HG02884 (cell line): Measurements from ENCODE around the gene NIT2.

Experiments
- ATAC-seq: cut with Tn5 transposase; IDR thresholded peaks from one replicate; pipeline ENCODE4 v1.9.1; 2021; ENCODE audit warnings: mild to moderate bottlenecking, moderate library complexity; ENCODE audit not compliant: unreplicated experiment

Gene NIT2

GRCh38 chr3:100395679-100396431, 61.3 kb downstream of the NIT2 start:
- no peak for ATAC-seq

GRCh38 chr3:100396967-100397366, 62.4 kb downstream of the NIT2 start:
- ATAC-seq: no peak

DNA sequence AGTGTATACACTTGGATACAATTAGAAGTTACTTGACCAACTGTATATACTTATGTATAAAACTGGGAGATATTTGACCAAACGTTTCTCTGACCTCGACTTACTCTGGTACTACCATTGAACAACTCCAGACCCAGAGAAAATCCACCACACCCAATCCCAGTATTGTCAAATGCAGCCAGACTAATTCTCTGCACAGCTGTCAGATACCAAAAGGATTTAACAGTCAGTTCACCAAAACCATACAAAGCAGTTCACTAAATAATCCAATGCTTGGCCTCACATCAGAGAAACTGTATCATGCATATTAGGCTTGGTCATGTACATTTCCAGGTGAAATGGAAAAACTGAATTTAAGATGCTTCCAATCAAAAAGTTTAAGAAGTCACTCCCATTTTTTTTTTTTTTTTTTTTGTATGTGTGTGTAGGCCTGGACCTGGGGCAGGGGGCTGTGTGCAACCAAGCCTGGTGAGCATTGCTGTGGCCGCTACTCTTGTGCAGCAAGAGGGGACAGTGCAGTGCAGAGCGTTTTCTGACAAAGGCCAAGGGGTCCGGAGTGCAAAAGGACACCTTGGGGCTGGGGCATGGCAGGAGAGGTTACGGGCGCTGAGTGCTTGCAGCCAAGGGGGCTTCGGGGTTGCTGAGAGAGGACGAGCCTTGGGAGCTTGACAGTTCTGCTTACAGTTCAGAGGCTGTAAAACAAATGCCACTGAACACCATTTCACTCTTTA, 64.9 kb downstream of the NIT2 start:
- ATAC-seq: no peak

GRCh38 chr3:100400419-100400779, 65.8 kb downstream of the NIT2 start:
- peak; percentile 3 for ATAC-seq

GRCh38 chr3:100400780-100401673, 66.5 kb downstream of the NIT2 start, which contains the start of the genes LNP1 and TOMM70:
TSS of gene LNP1 (plus strand) at chr3:100401539. CDS start at chr3:100429730, 28,191 bp downstream.
TSS of gene TOMM70 (minus strand) at chr3:100401089. CDS start at chr3:100400949, 140 bp downstream.
- peak; percentile 90 for ATAC-seq

- ATAC-seq: peak; percentile 14
These were observed 67.1 kb downstream of the NIT2 start for GRCh38 chr3:100401674-100402041.

DNA sequence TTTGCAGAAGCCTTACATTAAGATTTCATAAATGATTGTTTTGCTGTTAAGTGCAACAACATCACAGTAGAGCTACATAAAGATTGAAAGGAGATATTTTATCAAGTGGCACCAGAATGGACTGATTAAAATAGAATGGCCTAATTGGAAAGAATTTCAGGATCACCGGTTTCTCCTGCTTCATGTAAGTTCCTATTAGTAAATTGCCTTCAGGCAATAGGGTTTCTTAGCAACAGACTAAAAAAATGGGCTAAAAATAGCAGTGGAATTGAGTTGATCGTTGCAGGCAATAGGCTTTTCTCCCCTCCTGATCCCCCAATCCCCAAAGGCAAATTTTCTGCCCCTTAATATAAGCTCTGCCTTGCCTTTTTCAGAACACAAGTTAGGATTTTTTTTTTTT, 67.7 kb downstream of the NIT2 start:
- no peak for ATAC-seq

DNA sequence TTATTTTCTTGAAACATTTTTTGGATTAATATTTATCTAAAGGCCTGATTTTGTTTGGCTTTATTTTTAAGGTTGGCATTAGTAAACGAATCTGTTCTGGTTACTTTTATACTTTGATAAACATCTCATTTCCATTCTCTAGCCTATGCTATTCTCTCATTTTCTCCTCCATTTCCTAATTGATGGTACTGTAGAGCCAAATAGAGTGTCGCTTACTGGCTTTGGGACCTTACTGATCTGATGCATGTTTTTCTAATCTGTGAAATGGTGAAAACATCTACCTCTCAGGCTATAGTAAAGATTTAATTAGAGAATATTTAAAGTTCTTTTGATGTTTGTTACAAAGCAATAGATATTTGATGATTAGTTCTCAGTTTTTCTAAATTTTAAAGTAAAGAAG, 68.3 kb downstream of the NIT2 start:
- ATAC-seq: no peak

DNA sequence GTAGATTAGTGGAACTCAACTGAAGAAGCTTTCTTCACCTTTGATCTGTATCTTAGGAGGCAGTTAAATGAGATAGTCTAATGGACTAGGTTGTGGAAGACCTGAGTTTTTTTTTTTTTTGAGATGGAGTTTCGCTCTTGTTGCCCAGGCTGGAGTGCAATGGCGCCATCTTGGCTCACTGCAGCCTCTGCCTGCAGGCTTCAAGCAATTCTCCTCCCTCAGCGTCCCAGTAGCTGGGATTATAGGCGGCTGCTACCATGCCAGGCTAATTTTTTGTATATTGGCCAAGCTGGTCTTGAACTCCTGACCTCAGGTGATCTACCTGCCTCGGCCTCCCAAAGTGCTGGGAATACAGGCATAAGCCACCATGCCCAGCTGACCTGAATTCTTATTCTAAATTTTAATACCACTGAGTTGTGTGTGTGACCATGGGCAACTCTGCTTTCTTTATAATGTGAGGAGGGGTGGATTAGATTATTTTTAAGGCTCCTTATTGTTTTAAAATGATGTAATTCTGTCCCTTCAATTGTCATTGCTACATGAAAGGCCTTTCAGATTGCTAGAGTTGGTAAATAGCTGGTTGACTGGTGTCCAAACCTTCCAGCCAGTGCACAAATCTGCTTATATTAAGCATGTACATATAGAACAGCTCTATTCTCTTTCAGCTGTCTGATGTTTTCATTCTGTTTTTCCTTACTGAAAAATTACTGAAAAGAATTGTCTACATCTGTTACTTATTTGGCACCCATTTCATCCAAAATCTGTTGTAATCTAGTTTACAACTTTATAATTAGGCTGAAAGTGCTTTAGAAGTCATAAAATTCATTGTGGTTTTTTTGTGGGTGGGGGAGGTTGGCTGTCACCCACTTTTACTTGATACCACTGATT, 69.0 kb downstream of the NIT2 start:
- no peak for ATAC-seq

- no peak for ATAC-seq
These were observed 69.6 kb downstream of the NIT2 start for GRCh38 chr3:100404250-100404548.

DNA sequence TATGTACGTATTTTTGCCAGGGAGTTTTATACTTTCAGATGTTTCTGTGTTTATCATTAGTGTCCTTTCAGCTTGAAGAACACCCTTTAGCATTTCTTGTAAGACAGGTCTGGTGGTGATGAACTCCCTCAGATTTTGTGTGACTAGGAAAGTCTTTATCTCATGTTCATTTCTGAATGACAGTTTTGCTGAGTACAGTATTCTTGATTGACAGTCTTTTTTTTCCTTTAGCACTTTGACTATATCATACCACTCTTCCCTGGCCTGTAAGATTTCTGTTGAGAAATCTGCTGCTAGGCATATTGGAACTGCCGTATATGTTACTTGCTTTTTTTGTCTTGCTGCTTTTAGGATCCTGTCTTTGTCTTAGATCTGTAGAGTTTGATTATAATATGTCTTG, 72.6 kb downstream of the NIT2 start:
- ATAC-seq: no peak

- ATAC-seq: no peak
These were observed 73.5 kb downstream of the NIT2 start for GRCh38 chr3:100407977-100408532.
